ENCODE results near the gene SCGN.

SCGN gene

GRCh38 chr6:25699649-25700048, 47.6 kb downstream of the SCGN start:
- DNase-seq (ENCODE audit: low read depth), result no peak
- TF ChIP-seq, protein P1, sequence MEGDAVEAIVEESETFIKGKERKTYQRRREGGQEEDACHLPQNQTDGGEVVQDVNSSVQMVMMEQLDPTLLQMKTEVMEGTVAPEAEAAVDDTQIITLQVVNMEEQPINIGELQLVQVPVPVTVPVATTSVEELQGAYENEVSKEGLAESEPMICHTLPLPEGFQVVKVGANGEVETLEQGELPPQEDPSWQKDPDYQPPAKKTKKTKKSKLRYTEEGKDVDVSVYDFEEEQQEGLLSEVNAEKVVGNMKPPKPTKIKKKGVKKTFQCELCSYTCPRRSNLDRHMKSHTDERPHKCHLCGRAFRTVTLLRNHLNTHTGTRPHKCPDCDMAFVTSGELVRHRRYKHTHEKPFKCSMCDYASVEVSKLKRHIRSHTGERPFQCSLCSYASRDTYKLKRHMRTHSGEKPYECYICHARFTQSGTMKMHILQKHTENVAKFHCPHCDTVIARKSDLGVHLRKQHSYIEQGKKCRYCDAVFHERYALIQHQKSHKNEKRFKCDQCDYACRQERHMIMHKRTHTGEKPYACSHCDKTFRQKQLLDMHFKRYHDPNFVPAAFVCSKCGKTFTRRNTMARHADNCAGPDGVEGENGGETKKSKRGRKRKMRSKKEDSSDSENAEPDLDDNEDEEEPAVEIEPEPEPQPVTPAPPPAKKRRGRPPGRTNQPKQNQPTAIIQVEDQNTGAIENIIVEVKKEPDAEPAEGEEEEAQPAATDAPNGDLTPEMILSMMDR (conservative IDR thresholded peaks at IDR 0.05; ENCODE audit: low read depth, low read length), result no peak
- H3K4me3 ChIP-seq (ENCODE audit: low read depth, low read length), result no peak overlapping the region

- DNase-seq (ENCODE audit: low read depth), result no peak
- TF ChIP-seq, protein P1 (conservative IDR thresholded peaks at IDR 0.05; ENCODE audit: low read depth, low read length), result no peak
- no peak overlapping the region for H3K4me3 ChIP-seq (ENCODE audit: low read depth, low read length)
Measured at GRCh38 chr6:25700761-25701160, 48.7 kb downstream of the SCGN start.

DNA sequence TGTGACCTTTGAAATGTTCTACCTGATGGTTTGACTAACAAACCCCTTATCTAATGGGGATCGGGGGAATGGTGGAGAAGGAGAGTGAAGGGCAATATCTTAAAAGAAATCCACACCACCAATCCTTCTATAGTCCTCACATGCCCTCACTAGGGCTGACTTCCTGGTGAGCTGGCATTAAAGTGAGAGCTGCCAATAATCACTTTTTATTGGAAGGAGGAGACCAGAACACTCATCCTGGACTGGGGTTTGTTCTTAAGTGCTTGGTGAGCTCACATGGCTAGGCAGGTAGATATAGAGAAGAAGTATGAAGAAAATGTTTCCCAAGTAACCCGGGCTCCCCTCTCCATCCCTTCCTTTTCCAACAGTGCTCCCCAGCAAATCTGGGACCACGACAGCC, 49.8 kb downstream of the SCGN start:
- TF ChIP-seq, protein P1 (conservative IDR thresholded peaks at IDR 0.05; ENCODE audit: low read depth, low read length), result no peak
- DNase-seq (ENCODE audit: low read depth), result no peak
- no peak overlapping the region for H3K4me3 ChIP-seq (ENCODE audit: low read depth, low read length)

DNA sequence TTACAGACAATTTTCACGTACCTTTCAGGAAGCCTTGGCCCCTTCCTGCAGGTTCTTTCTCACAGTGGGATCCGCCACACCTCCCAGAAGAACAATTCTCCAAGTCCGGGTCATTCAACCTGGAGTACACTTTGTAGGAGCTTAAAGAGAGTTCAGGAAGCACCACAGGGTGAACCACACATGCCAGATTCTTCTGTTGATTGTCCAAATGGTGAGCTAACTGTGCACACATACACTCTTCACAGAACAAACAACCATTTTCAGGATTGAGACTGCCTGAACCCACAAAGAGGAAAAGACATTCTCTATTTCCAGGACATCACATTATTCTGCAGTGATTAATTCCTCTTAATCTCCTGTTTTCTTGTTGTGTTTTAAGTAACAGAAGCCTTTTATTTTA, 51.0 kb downstream of the SCGN start:
- no peak for DNase-seq (ENCODE audit: low read depth)
- TF ChIP-seq, protein P1 (conservative IDR thresholded peaks at IDR 0.05; ENCODE audit: low read depth, low read length), result no peak
- H3K4me3 ChIP-seq (ENCODE audit: low read depth, low read length), result no peak overlapping the region

GRCh38 chr6:25704001-25704400, 52.0 kb downstream of the SCGN start:
- no peak for DNase-seq (ENCODE audit: low read depth)
- TF ChIP-seq, protein P1 (conservative IDR thresholded peaks at IDR 0.05; ENCODE audit: low read depth, low read length), result no peak
- H3K4me3 ChIP-seq (ENCODE audit: low read depth, low read length), result no peak overlapping the region

DNA sequence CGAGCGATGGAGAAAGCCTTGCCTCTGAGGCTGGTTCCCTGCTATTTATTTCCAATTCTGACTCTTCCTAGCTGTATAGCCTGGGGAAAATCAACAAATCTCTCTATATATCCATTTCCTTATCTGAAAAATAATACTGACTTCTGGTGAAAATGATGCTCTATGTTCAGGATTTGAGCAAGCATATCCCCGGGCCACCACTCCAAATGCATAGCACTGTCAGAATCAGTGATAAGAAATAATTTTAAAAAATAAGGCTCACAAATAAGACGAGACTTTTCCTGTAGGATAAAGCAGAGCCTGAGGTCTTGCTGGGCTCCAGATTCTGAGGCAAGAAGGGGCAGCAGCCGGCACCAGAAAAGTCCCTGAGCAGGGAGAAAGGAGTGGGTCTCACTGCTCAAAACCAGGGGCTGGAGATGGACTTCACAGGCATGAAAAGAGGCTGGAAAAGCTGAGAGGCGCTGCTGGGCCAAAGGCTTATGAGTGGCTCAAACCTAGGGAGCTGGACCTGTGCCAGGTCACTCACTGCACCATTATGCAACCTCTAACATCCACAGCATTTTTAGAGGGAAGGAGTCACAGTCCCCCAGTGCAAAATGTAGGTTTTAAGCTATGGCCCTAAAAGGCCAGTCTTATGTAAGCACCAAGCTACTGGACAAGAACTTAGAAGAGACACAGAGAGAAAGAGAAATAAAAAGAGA, 54.4 kb downstream of the SCGN start:
- H3K4me3 ChIP-seq (ENCODE audit: low read depth, low read length), result no peak overlapping the region
- peak; percentile 11 for DNase-seq (ENCODE audit: low read depth)
- TF ChIP-seq, protein P1 (conservative IDR thresholded peaks at IDR 0.05; ENCODE audit: low read depth, low read length), result no peak

- TF ChIP-seq, protein P1 (conservative IDR thresholded peaks at IDR 0.05; ENCODE audit: low read depth, low read length), result no peak
- DNase-seq (ENCODE audit: low read depth), result no peak
- H3K4me3 ChIP-seq (ENCODE audit: low read depth, low read length), result no peak overlapping the region
Measured at GRCh38 chr6:25709761-25710160, 57.7 kb downstream of the SCGN start.
